ENCODE results near the gene KCNK7.

- TF ChIP-seq POLR2A (IDR thresholded peaks at IDR 0.05; ENCODE audit: low read length) (no peak), GATA1 (IDR thresholded peaks at IDR 0.05; ENCODE audit: low read depth, low read length) (no peak)
These were observed 23.8 kb upstream of the KCNK7 start for GRCh38 chr11:65619281-65619928.

Data from erythroblast (primary cell).